OCI-M2 (cell line): ENCODE measurements around the gene FBXL19.
"Not testable (repeated sequence)": the region's sequence is repeated elsewhere in the genome, so short reads cannot be mapped to it uniquely, and the experiment has no call there.

ENCODE experiments used
- DNase-seq: peaks from one replicate; lab custom pipeline; 2025; ENCODE audit not compliant: unreplicated experiment; lab: John Stamatoyannopoulos, UW

Gene FBXL19

GRCh38 chr16:30923554-30924075 lies at the start of gene FBXL19:
Gene FBXL19 (plus strand): TSS chr16:30923572. CDS start chr16:30925755, 2,183 bp downstream.
- no peak for DNase-seq

- no peak for DNase-seq
Observed at GRCh38 chr16:30874244-30874820, 49.0 kb upstream of the FBXL19 start.

- DNase-seq, result peak; percentile 20
Observed at GRCh38 chr16:30874821-30875717, 48.3 kb upstream of the FBXL19 start.

GRCh38 chr16:30875871-30876801 lies 47.2 kb upstream of the FBXL19 start:
- no peak for DNase-seq

- no peak for DNase-seq
Observed at GRCh38 chr16:30876867-30877266, 46.5 kb upstream of the FBXL19 start.

GRCh38 chr16:30882429-30883310 lies 40.7 kb upstream of the FBXL19 start:
- DNase-seq, result no peak

GRCh38 chr16:30884760-30885159 lies 38.6 kb upstream of the FBXL19 start:
- no peak for DNase-seq

GRCh38 chr16:30885196-30885595 lies 38.2 kb upstream of the FBXL19 start:
- no peak for DNase-seq

- DNase-seq, result no peak
Observed at GRCh38 chr16:30886145-30886544, 37.2 kb upstream of the FBXL19 start.

- DNase-seq, result no peak
Observed at GRCh38 chr16:30887927-30888326, 35.4 kb upstream of the FBXL19 start.

- DNase-seq, result no peak
Observed at GRCh38 chr16:30888856-30889499, 34.4 kb upstream of the FBXL19 start.

GRCh38 chr16:30889721-30890120 lies 33.7 kb upstream of the FBXL19 start:
- DNase-seq, result no peak

GRCh38 chr16:30891043-30891823 lies 32.1 kb upstream of the FBXL19 start:
- DNase-seq, result not testable (repeated sequence)

GRCh38 chr16:30892670-30893416 lies 30.5 kb upstream of the FBXL19 start:
- DNase-seq, result no peak

GRCh38 chr16:30893417-30893743 lies 30.0 kb upstream of the FBXL19 start:
- DNase-seq, result no peak

GRCh38 chr16:30893744-30894539 lies 29.4 kb upstream of the FBXL19 start, which contains the start of gene BCL7C:
Gene BCL7C (minus strand): TSS chr16:30894077. CDS start chr16:30893944, 133 bp downstream.
- DNase-seq, result no peak
